HG02970 (cell line): ENCODE data around the gene B4GALNT4.
"Not testable (repeated sequence)": the region's sequence is repeated elsewhere in the genome, so short reads cannot be mapped to it uniquely, and the experiment has no call there.

Experiments used
- ATAC-seq: cut with Tn5 transposase; IDR thresholded peaks from one replicate; pipeline ENCODE4 v1.9.1; 2021; ENCODE audit warnings: mild to moderate bottlenecking, moderate library complexity, moderate number of reproducible peaks; ENCODE audit not compliant: unreplicated experiment, low FRiP score

B4GALNT4 gene

GRCh38 chr11:404551-405264, 35.4 kb downstream of the B4GALNT4 start:
- no peak for ATAC-seq

- ATAC-seq: no peak
Measured at GRCh38 chr11:405323-405953, 36.1 kb downstream of the B4GALNT4 start.

GRCh38 chr11:405954-406795, 36.9 kb downstream of the B4GALNT4 start:
- ATAC-seq: no peak

- peak; percentile 64 for ATAC-seq
Measured at GRCh38 chr11:406796-407650, 37.7 kb downstream of the B4GALNT4 start.

- ATAC-seq: no peak
Measured at GRCh38 chr11:407651-408123, 38.4 kb downstream of the B4GALNT4 start.

- ATAC-seq: no peak
Measured at GRCh38 chr11:408154-409007, 39.1 kb downstream of the B4GALNT4 start.

GRCh38 chr11:409008-409599, 39.8 kb downstream of the B4GALNT4 start:
- ATAC-seq: no peak

GRCh38 chr11:409600-410483, 40.5 kb downstream of the B4GALNT4 start:
- ATAC-seq: no peak

GRCh38 chr11:410711-411110, 41.4 kb downstream of the B4GALNT4 start:
- not testable (repeated sequence) for ATAC-seq

GRCh38 chr11:411520-411919, 42.2 kb downstream of the B4GALNT4 start:
- not testable (repeated sequence) for ATAC-seq

- ATAC-seq: no peak
Measured at GRCh38 chr11:412641-413119, 43.4 kb downstream of the B4GALNT4 start.

- ATAC-seq: no peak
Measured at GRCh38 chr11:413120-414081, 44.1 kb downstream of the B4GALNT4 start.

GRCh38 chr11:414318-414857, 45.1 kb downstream of the B4GALNT4 start:
- ATAC-seq: no peak

- ATAC-seq: no peak
Measured at GRCh38 chr11:415640-416041, 46.3 kb downstream of the B4GALNT4 start.

GRCh38 chr11:416051-416756, 46.9 kb downstream of the B4GALNT4 start:
- no peak for ATAC-seq
